ENCODE measurements around the gene ABHD2. TPM values are rescaled to one million over a fixed set of nuclear protein-coding genes. Genes with fewer than 3 reads are reported as not detected.
"Not testable (repeated sequence)": the region's sequence is repeated elsewhere in the genome, so short reads cannot be mapped to it uniquely, and the experiment has no call there.

The ABHD2 gene
- total RNA-seq, 1 donor from 2014 or later = 50.5 TPM

DNA sequence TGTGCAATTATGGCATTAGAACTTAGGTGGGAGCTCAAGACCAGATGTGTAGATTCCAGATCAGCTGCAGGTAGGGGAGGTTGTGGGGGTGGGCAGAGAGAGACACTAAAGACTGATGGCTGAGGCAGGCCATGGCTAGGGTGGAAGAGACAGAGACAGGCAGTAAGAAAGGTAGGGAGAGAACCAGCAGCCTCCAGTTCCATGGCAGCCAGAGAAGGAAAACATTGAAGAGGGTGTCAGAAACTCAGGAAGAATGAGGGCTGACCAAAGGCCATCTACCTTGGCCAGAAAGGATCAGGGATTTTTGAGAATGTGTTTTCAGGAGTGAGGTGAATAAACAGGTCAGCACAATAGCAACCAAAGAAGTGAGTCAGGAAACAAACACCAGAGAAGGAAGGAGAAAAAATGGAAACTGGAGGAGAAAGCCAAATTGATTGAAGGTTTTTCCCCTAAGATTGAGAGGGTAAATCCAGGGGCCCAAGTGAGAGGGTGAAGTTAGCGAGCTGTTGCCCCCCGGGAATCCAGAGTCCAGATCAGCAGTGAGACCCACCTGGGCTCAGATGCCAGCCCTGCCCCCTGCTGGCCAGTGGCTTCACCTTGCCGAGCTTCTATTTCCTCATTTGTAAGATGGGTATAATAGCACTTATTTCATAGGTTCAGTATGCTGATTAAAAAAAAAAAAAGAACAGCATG is 41.0 kb downstream of the ABHD2 start:
- Mint-ChIP-seq H3K4me1 (ENCODE audit: low read depth) (peaks cover 22% of the 10 kb centered on the region), H3K27me3 (ENCODE audit: low read depth) (no peaks in the 10 kb centered on the region), H3K4me3 (ENCODE audit: unreplicated experiment) (no peak overlapping the region), H3K27ac (ENCODE audit: unreplicated experiment) (no peak overlapping the region), H3K9me3 (ENCODE audit: low read depth) (no peaks in the 10 kb centered on the region), H3K36me3 (ENCODE audit: low read depth) (peaks cover 9% of the 10 kb centered on the region)
- no peak for DNase-seq (ENCODE audit: low spot score)
- TF ChIP-seq CTCF (IDR thresholded peaks at IDR 0.05) = peak; percentile 84

GRCh38 chr15:89129816-89130134 is 41.5 kb downstream of the ABHD2 start:
- no peaks in the 10 kb centered on the region for H3K27me3 Mint-ChIP-seq (ENCODE audit: low read depth)
- no peak overlapping the region for H3K27ac Mint-ChIP-seq (ENCODE audit: unreplicated experiment)
- no peaks in the 10 kb centered on the region for H3K9me3 Mint-ChIP-seq (ENCODE audit: low read depth)
- no peak overlapping the region for H3K4me3 Mint-ChIP-seq (ENCODE audit: unreplicated experiment)
- H3K36me3 Mint-ChIP-seq (ENCODE audit: low read depth) = peaks cover 9% of the 10 kb centered on the region
- peak; percentile 56 for TF ChIP-seq CTCF (IDR thresholded peaks at IDR 0.05)
- H3K4me1 Mint-ChIP-seq (ENCODE audit: low read depth) = peaks cover 19% of the 10 kb centered on the region
- no peak for DNase-seq (ENCODE audit: low spot score)

GRCh38 chr15:89130201-89130600 is 41.9 kb downstream of the ABHD2 start:
- peaks cover 19% of the 10 kb centered on the region for H3K4me1 Mint-ChIP-seq (ENCODE audit: low read depth)
- H3K4me3 Mint-ChIP-seq (ENCODE audit: unreplicated experiment) = no peak overlapping the region
- no peaks in the 10 kb centered on the region for H3K27me3 Mint-ChIP-seq (ENCODE audit: low read depth)
- TF ChIP-seq CTCF (IDR thresholded peaks at IDR 0.05) = no peak
- no peaks in the 10 kb centered on the region for H3K9me3 Mint-ChIP-seq (ENCODE audit: low read depth)
- peaks cover 9% of the 10 kb centered on the region for H3K36me3 Mint-ChIP-seq (ENCODE audit: low read depth)
- H3K27ac Mint-ChIP-seq (ENCODE audit: unreplicated experiment) = no peak overlapping the region
- no peak for DNase-seq (ENCODE audit: low spot score)

DNA sequence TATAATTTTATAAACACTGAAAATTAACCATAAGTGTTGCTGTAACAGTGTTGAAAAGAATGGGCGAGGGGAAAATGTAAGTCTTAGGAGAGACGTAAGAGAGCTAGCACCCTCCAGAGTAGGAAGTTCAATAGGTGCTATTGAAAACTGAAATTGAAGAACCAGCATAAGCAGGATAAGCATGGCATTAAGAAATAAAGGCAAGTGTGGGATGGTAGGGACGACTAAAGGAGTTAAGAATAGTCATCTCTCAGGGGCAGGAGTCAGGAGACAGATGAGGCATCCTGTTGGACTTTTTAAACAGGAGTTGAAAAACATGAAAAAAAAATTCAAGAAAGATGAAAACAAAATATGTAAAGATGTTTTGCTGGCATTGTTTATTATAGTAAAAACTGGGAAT is 43.5 kb downstream of the ABHD2 start:
- H3K27me3 Mint-ChIP-seq (ENCODE audit: low read depth) = no peaks in the 10 kb centered on the region
- DNase-seq (ENCODE audit: low spot score) = no peak
- H3K27ac Mint-ChIP-seq (ENCODE audit: unreplicated experiment) = no peak overlapping the region
- H3K36me3 Mint-ChIP-seq (ENCODE audit: low read depth) = peaks cover 9% of the 10 kb centered on the region
- H3K4me1 Mint-ChIP-seq (ENCODE audit: low read depth) = peaks cover 17% of the 10 kb centered on the region
- TF ChIP-seq CTCF (IDR thresholded peaks at IDR 0.05) = no peak
- no peaks in the 10 kb centered on the region for H3K9me3 Mint-ChIP-seq (ENCODE audit: low read depth)
- no peak overlapping the region for H3K4me3 Mint-ChIP-seq (ENCODE audit: unreplicated experiment)

- H3K27ac Mint-ChIP-seq (ENCODE audit: unreplicated experiment) = peak overlapping the region; percentile 5
- H3K36me3 Mint-ChIP-seq (ENCODE audit: low read depth) = peaks cover 9% of the 10 kb centered on the region
- H3K27me3 Mint-ChIP-seq (ENCODE audit: low read depth) = no peaks in the 10 kb centered on the region
- DNase-seq (ENCODE audit: low spot score) = no peak
- no peak overlapping the region for H3K4me3 Mint-ChIP-seq (ENCODE audit: unreplicated experiment)
- TF ChIP-seq CTCF (IDR thresholded peaks at IDR 0.05) = no peak
- no peaks in the 10 kb centered on the region for H3K9me3 Mint-ChIP-seq (ENCODE audit: low read depth)
- H3K4me1 Mint-ChIP-seq (ENCODE audit: low read depth) = peaks cover 28% of the 10 kb centered on the region
Observed at GRCh38 chr15:89132611-89133507, 44.6 kb downstream of the ABHD2 start.

DNA sequence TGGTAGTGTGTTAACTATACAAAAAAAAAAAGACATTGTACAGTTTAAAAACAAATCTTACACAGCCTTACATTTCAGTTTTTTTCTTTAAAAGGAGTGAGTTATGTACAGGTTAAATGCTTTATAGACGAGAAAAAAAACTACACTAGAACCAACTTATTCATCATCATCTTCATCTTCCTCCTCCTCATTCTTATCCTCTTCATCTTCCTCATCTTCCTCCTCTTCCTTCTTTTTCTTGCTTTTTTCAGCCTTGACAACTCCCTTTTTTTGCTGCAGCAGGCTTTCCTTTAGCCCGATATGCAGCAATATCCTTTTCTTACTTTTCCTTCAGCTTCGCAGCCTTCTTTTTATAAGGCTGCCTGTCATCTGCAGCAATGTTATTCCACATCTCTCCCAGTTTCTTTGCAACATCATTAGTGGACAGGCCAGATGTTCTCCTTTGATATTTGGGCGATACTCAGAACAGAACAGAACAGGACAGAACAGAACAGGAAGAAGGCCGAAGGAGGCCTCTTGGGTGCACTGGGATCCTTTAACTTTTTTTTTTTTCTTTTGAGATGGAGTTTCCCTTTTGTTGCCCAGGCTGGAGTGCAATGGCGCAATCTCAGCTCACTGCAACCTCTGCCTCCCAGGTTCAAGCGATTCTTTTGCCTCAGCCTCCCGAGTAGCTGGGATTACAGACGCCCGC is 47.3 kb downstream of the ABHD2 start:
- not testable (repeated sequence) for H3K36me3 Mint-ChIP-seq (ENCODE audit: low read depth); DNase-seq (ENCODE audit: low spot score); H3K4me3 Mint-ChIP-seq (ENCODE audit: unreplicated experiment); H3K27ac Mint-ChIP-seq (ENCODE audit: unreplicated experiment); H3K27me3 Mint-ChIP-seq (ENCODE audit: low read depth); H3K9me3 Mint-ChIP-seq (ENCODE audit: low read depth)
- H3K4me1 Mint-ChIP-seq (ENCODE audit: low read depth) = peaks cover 48% of the 10 kb centered on the region

Measured in chondrocyte (in vitro differentiated cells).